Measurements from ENCODE around the gene FAM13C.
A peak's percentile ranks its signal among the peaks of the same experiment; 100 is the strongest.

The FAM13C gene

GRCh38 chr10:59284118-59284975, 78.0 kb downstream of the FAM13C start:
- no peak for TF ChIP-seq CTCF (conservative IDR thresholded peaks at IDR 0.05; ENCODE audit: low read length)
- DNase-seq (ENCODE audit: low read depth): no peak
- H3K4me3 ChIP-seq (ENCODE audit: low read length): no peak overlapping the region

- DNase-seq (ENCODE audit: low read depth): peak; percentile 5
- no peak overlapping the region for H3K4me3 ChIP-seq (ENCODE audit: low read length)
- TF ChIP-seq CTCF (conservative IDR thresholded peaks at IDR 0.05; ENCODE audit: low read length): no peak
Observed at GRCh38 chr10:59283456-59284091, 78.8 kb downstream of the FAM13C start.

- DNase-seq (ENCODE audit: low read depth): no peak
- no peak overlapping the region for H3K4me3 ChIP-seq (ENCODE audit: low read length)
- TF ChIP-seq CTCF (conservative IDR thresholded peaks at IDR 0.05; ENCODE audit: low read length): no peak
Observed at GRCh38 chr10:59281861-59282260, 80.5 kb downstream of the FAM13C start.

GRCh38 chr10:59279991-59280505, 82.3 kb downstream of the FAM13C start:
- no peak for TF ChIP-seq CTCF (conservative IDR thresholded peaks at IDR 0.05; ENCODE audit: low read length)
- no peak for DNase-seq (ENCODE audit: low read depth)
- H3K4me3 ChIP-seq (ENCODE audit: low read length): no peak overlapping the region

- no peak overlapping the region for H3K4me3 ChIP-seq (ENCODE audit: low read length)
- no peak for TF ChIP-seq CTCF (conservative IDR thresholded peaks at IDR 0.05; ENCODE audit: low read length)
- DNase-seq (ENCODE audit: low read depth): no peak
Observed at GRCh38 chr10:59279476-59279875, 82.9 kb downstream of the FAM13C start.

GRCh38 chr10:59276919-59277318, 85.4 kb downstream of the FAM13C start:
- no peak overlapping the region for H3K4me3 ChIP-seq (ENCODE audit: low read length)

More at GRCh38 chr10:59276919-59277318, 85.4 kb downstream of the FAM13C start:
- TF ChIP-seq CTCF (conservative IDR thresholded peaks at IDR 0.05; ENCODE audit: low read length): no peak
- no peak for DNase-seq (ENCODE audit: low read depth)
